K562 (cell line): ENCODE data around the gene RPL38. TPM values are rescaled to one million over a fixed set of nuclear protein-coding genes. Genes with fewer than 3 reads are reported as not detected.

Experiments used
- CCAR2 ChIP-seq: fragments of 200-400 bp; formaldehyde crosslinking; IDR thresholded peaks from 2 replicates; pipeline ENCODE4 v1.6.1; 2017; ENCODE audit warnings: mild to moderate bottlenecking, low read depth, low read length
- CREM ChIP-seq: IDR thresholded peaks from 2 replicates; pipeline ENCODE4 v1.6.1; 2014; ENCODE audit warnings: antibody characterized with exemption, low read depth
- IRF2 ChIP-seq: sonication (generic); formaldehyde crosslinking; IDR thresholded peaks from 2 replicates; pipeline ENCODE4 v1.8.1; 2022; ENCODE audit warnings: mild to moderate bottlenecking, missing genetic modification reagents
- KAT7 ChIP-seq: sonication (generic); formaldehyde crosslinking; IDR thresholded peaks from 2 replicates; pipeline ENCODE4 v1.8.0; 2022; ENCODE audit warnings: missing genetic modification reagents, mild to moderate bottlenecking, borderline replicate concordance
- SMARCE1 ChIP-seq: fragments of 450-650 bp; IDR thresholded peaks from 2 replicates; pipeline ENCODE4 v1.7.1; 2016; ENCODE audit warnings: mild to moderate bottlenecking
- SRSF1 ChIP-seq: fragments of 200-400 bp; formaldehyde crosslinking; IDR thresholded peaks from 2 replicates; pipeline ENCODE4 v1.6.1; 2017; ENCODE audit warnings: mild to moderate bottlenecking, low read depth, low read length, moderate library complexity
- TBL1XR1 ChIP-seq, 2 experiments: IDR thresholded peaks; 2 replicates each; pipeline ENCODE4 v1.6.1; 2012; ENCODE audit warnings: improper control_type of control experiment in 2 of 2, low read length in 2 of 2, mild to moderate bottlenecking in 1 of 2
- polyA plus RNA-seq, 8 experiments: library from polyadenylated mRNA; depleted of rRNA in 4 of 8; stranded (reverse) in 5 of 8; unstranded in 3 of 8; fragments of >200 nt; fragmentation: Nextera tagmentation in 2 of 8; fragmentation: Illumina TruSeq in 1 of 8; extraction: Ambion mirVana in 2 of 8; extraction: Trizol in 1 of 8; gene quantifications; 2 replicates each; pipeline versions ENCODE4 v1.2.1 to v1.2.3, GENCODE V29; 2011 to 2014; ENCODE audit warnings: inconsistent platforms in 1 of 8, missing spikeins in 1 of 8
- total RNA-seq, 7 experiments: library from RNA; depleted of rRNA in 6 of 7; stranded (reverse); fragments of >200 nt in 6 of 7; fragmentation: Illumina TruSeq in 2 of 7; extraction: Trizol in 2 of 7; gene quantifications; 2 replicates each; pipeline versions ENCODE4 v1.2.1 to v1.2.3, GENCODE V29; 2011 to 2021; ENCODE audit warnings: low replicate concordance in 1 of 7
- TF ChIP-seq, protein P1 (sequence below): sonication (generic); formaldehyde crosslinking; IDR thresholded peaks from 2 replicates; pipeline ENCODE4 v1.8.0; 2023; ENCODE audit warnings: missing genetic modification reagents, mild to moderate bottlenecking, borderline replicate concordance
- TF ChIP-seq, protein P2 (sequence below): sonication (generic); formaldehyde crosslinking; IDR thresholded peaks from 2 replicates; pipeline ENCODE4 v1.8.0; 2022; ENCODE audit warnings: mild to moderate bottlenecking, missing genetic modification reagents
- TF ChIP-seq, protein P3 (sequence below): fragments of 450-650 bp; IDR thresholded peaks from 2 replicates; pipeline ENCODE4 v1.6.1; 2016
- TF ChIP-seq, protein P4 (sequence below), 2 experiments: fragments of 450-650 bp; conservative IDR thresholded peaks; 2 replicates each; pipeline ENCODE4 v1.6.1; 2017; ENCODE audit warnings: mild to moderate bottlenecking in 2 of 2, moderate library complexity in 2 of 2
- TF ChIP-seq, protein P5 (sequence below): fragments of 250-450 bp; sonication (Bioruptor Pico); IDR thresholded peaks from 2 replicates; pipeline ENCODE4 v1.4.0; 2020

RPL38 gene
- total and polyA plus RNA-seq, 9 of the 15 experiments (the other 6 are each of a cell fraction or from before 2014, with no cell fraction given), result 1,224 to 3,864 (median 1,939) TPM

DNA sequence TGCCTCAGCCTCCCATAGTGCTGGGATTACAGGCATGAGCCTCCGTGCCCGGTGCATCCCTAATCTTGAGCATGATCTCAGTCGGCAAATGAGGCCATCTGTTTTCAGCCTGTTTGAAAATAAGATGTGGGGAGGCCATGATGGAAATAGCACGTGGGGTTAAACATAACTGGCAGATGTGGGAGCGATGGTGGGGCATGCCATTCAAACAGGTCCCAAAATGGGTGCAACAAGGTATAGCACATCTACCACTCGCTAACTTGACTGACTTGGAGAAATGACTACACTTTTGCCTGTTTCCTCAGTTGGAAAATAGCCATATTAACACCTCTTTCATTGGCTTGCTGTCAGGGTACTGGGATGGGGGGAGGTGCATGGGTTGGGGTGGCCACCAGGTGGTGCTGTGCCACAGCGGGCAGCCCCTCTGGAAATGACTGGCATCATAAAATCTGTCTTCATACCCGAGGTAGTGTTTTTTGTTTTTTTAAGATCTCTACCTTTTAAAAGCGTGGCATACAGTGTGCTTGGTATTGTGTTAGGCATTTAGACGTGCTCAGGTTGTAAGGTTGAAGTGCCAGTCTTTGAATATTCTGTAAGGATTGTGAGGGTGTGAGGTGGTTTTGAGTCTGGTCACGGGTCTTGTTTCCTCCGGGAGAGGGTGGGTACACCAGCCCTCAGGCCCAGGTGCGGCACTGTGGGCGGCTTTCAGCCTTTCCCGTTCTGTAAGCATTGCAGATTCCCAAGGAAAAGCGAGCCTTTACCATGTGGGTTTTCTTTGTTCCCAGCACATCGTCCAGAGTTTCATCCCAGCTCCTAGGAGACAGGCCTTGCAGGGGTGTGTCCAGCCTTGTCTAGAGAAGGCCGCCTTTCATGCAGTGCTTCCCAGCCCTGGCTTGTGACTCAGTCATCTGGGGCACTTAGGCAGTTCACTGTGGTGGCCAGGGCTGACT, 7.0 kb downstream of the RPL38 start (continued):
- TF ChIP-seq, protein P1, sequence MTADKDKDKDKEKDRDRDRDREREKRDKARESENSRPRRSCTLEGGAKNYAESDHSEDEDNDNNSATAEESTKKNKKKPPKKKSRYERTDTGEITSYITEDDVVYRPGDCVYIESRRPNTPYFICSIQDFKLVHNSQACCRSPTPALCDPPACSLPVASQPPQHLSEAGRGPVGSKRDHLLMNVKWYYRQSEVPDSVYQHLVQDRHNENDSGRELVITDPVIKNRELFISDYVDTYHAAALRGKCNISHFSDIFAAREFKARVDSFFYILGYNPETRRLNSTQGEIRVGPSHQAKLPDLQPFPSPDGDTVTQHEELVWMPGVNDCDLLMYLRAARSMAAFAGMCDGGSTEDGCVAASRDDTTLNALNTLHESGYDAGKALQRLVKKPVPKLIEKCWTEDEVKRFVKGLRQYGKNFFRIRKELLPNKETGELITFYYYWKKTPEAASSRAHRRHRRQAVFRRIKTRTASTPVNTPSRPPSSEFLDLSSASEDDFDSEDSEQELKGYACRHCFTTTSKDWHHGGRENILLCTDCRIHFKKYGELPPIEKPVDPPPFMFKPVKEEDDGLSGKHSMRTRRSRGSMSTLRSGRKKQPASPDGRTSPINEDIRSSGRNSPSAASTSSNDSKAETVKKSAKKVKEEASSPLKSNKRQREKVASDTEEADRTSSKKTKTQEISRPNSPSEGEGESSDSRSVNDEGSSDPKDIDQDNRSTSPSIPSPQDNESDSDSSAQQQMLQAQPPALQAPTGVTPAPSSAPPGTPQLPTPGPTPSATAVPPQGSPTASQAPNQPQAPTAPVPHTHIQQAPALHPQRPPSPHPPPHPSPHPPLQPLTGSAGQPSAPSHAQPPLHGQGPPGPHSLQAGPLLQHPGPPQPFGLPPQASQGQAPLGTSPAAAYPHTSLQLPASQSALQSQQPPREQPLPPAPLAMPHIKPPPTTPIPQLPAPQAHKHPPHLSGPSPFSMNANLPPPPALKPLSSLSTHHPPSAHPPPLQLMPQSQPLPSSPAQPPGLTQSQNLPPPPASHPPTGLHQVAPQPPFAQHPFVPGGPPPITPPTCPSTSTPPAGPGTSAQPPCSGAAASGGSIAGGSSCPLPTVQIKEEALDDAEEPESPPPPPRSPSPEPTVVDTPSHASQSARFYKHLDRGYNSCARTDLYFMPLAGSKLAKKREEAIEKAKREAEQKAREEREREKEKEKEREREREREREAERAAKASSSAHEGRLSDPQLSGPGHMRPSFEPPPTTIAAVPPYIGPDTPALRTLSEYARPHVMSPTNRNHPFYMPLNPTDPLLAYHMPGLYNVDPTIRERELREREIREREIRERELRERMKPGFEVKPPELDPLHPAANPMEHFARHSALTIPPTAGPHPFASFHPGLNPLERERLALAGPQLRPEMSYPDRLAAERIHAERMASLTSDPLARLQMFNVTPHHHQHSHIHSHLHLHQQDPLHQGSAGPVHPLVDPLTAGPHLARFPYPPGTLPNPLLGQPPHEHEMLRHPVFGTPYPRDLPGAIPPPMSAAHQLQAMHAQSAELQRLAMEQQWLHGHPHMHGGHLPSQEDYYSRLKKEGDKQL (CRISPR knock-in tag), result no peak
- TF ChIP-seq, protein P2, sequence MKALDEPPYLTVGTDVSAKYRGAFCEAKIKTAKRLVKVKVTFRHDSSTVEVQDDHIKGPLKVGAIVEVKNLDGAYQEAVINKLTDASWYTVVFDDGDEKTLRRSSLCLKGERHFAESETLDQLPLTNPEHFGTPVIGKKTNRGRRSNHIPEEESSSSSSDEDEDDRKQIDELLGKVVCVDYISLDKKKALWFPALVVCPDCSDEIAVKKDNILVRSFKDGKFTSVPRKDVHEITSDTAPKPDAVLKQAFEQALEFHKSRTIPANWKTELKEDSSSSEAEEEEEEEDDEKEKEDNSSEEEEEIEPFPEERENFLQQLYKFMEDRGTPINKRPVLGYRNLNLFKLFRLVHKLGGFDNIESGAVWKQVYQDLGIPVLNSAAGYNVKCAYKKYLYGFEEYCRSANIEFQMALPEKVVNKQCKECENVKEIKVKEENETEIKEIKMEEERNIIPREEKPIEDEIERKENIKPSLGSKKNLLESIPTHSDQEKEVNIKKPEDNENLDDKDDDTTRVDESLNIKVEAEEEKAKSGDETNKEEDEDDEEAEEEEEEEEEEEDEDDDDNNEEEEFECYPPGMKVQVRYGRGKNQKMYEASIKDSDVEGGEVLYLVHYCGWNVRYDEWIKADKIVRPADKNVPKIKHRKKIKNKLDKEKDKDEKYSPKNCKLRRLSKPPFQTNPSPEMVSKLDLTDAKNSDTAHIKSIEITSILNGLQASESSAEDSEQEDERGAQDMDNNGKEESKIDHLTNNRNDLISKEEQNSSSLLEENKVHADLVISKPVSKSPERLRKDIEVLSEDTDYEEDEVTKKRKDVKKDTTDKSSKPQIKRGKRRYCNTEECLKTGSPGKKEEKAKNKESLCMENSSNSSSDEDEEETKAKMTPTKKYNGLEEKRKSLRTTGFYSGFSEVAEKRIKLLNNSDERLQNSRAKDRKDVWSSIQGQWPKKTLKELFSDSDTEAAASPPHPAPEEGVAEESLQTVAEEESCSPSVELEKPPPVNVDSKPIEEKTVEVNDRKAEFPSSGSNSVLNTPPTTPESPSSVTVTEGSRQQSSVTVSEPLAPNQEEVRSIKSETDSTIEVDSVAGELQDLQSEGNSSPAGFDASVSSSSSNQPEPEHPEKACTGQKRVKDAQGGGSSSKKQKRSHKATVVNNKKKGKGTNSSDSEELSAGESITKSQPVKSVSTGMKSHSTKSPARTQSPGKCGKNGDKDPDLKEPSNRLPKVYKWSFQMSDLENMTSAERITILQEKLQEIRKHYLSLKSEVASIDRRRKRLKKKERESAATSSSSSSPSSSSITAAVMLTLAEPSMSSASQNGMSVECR (CRISPR knock-in tag), result peak; percentile 25; the same call in 1 of the 2 replicates
- TF ChIP-seq, protein P3, sequence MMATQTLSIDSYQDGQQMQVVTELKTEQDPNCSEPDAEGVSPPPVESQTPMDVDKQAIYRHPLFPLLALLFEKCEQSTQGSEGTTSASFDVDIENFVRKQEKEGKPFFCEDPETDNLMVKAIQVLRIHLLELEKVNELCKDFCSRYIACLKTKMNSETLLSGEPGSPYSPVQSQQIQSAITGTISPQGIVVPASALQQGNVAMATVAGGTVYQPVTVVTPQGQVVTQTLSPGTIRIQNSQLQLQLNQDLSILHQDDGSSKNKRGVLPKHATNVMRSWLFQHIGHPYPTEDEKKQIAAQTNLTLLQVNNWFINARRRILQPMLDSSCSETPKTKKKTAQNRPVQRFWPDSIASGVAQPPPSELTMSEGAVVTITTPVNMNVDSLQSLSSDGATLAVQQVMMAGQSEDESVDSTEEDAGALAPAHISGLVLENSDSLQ, result peak; percentile 51; the same call in 1 of the 2 replicates
- TF ChIP-seq, protein P4, sequence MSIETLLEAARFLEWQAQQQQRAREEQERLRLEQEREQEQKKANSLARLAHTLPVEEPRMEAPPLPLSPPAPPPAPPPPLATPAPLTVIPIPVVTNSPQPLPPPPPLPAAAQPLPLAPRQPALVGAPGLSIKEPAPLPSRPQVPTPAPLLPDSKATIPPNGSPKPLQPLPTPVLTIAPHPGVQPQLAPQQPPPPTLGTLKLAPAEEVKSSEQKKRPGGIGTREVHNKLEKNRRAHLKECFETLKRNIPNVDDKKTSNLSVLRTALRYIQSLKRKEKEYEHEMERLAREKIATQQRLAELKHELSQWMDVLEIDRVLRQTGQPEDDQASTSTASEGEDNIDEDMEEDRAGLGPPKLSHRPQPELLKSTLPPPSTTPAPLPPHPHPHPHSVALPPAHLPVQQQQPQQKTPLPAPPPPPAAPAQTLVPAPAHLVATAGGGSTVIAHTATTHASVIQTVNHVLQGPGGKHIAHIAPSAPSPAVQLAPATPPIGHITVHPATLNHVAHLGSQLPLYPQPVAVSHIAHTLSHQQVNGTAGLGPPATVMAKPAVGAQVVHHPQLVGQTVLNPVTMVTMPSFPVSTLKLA (conservative IDR thresholded peaks at IDR 0.05), result peak in 1 of 2 experiments; percentile 43; a peak in 1 of 4 replicates
- TF ChIP-seq SRSF1 (no peak), CCAR2 (no peak), IRF2 (CRISPR knock-in tag) (no peak), SMARCE1 (no peak), CREM (no peak), TBL1XR1 (IDR thresholded peaks at IDR 0.05; ENCODE audit: low read length in 2 of 2) (no peak), KAT7 (CRISPR knock-in tag) (no peak)
- TF ChIP-seq, protein P5, sequence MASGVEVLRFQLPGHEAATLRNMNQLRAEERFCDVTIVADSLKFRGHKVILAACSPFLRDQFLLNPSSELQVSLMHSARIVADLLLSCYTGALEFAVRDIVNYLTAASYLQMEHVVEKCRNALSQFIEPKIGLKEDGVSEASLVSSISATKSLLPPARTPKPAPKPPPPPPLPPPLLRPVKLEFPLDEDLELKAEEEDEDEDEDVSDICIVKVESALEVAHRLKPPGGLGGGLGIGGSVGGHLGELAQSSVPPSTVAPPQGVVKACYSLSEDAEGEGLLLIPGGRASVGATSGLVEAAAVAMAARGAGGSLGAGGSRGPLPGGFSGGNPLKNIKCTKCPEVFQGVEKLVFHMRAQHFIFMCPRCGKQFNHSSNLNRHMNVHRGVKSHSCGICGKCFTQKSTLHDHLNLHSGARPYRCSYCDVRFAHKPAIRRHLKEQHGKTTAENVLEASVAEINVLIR, result no peak
